Endothelial cell of umbilical vein (primary cell): Measurements from ENCODE around the gene CLEC16A. TPM values are rescaled to one million over a fixed set of nuclear protein-coding genes. Genes with fewer than 3 reads are reported as not detected.

ENCODE experiments used
- BruUV-seq: library from RNA; stranded (reverse); fragments of 400-500 nt; replicated peaks from 2 replicates; lab custom pipeline; 2021; lab: Mats Ljungman, UMichigan
- CTCF ChIA-PET: fragments of 300-600, 350-600 bp; sonication (Branson Sonifier 250); formaldehyde crosslinking; loops from one replicate; lab custom pipeline; 2021; ENCODE audit warnings: antibody characterized with exemption, inconsistent platforms; lab: Charles Lee
- POLR2A ChIA-PET: fragments of 300-600, 350-600 bp; sonication (Branson Sonifier 250); formaldehyde crosslinking; loops from one replicate; lab custom pipeline; 2021; ENCODE audit warnings: antibody characterized with exemption, inconsistent platforms; lab: Charles Lee
- DNase-seq: peaks from one replicate; pipeline ENCODE4 v3.0.0-alpha.2; 2011; ENCODE audit warnings: low read depth, low spot score
- FAIRE-seq: peaks from 2 replicates; lab custom pipeline; 2011; peaks lifted over from hg19 to GRCh38; lab: Jason Lieb, UNC
- H2AFZ ChIP-seq: 2 replicates; pipeline ENCODE4 v1.6.0; 2012; ENCODE audit warnings: low read depth, low read length, control low read depth, inconsistent platforms
- H3K27ac ChIP-seq: 2 replicates; pipeline ENCODE4 v1.5.1; 2011; ENCODE audit warnings: low read depth, mild to moderate bottlenecking, control low read depth, low read length, moderate library complexity; ENCODE audit not compliant: insufficient read depth
- H3K27me3 ChIP-seq, 2 experiments: 2 replicates each; pipeline versions ENCODE4 v1.6.0 to v1.6.1; 2011; ENCODE audit warnings: low read length in 2 of 2, mixed read lengths in 1 of 2; ENCODE audit not compliant: control insufficient read depth in 2 of 2, insufficient read depth in 2 of 2
- H3K36me3 ChIP-seq, 2 experiments: 2 replicates in 1 of 2; 3 replicates in 1 of 2; pipeline ENCODE4 v1.5.1; 2011; ENCODE audit warnings: low read length in 2 of 2, mild to moderate bottlenecking in 1 of 2, moderate library complexity in 1 of 2; ENCODE audit not compliant: control insufficient read depth in 2 of 2, insufficient read depth in 2 of 2; ENCODE audit errors: extremely low read depth in 1 of 2
- H3K4me1 ChIP-seq: 3 replicates; pipeline ENCODE4 v1.5.1; 2011; ENCODE audit warnings: mild to moderate bottlenecking, low read length; ENCODE audit not compliant: control insufficient read depth, insufficient read depth; ENCODE audit errors: extremely low read depth
- H3K4me2 ChIP-seq: 2 replicates; pipeline ENCODE4 v1.6.1; 2011; ENCODE audit warnings: low read length, control low read depth, mixed read lengths; ENCODE audit not compliant: insufficient read depth
- H3K4me3 ChIP-seq, 3 experiments: fragments of 200-600 bp in 1 of 3; sonication (generic), shearing (Covaris generic) in 1 of 3; replicated peaks in 1 of 3; 2 replicates each; pipeline ENCODE4 v1.5.1; 2011 to 2016; ENCODE audit warnings: control low read depth in 3 of 3, low read length in 3 of 3, mild to moderate bottlenecking in 2 of 3, inconsistent platforms in 1 of 3, low read depth in 1 of 3, moderate library complexity in 1 of 3; ENCODE audit not compliant: insufficient read depth in 1 of 3
- H3K79me2 ChIP-seq: 2 replicates; pipeline ENCODE4 v1.6.0; 2012; ENCODE audit warnings: low read length, inconsistent platforms; ENCODE audit not compliant: control insufficient read depth, insufficient read depth
- H3K9ac ChIP-seq: replicated peaks from 2 replicates; pipeline ENCODE3; 2011; ENCODE audit warnings: low read length, control low read depth; ENCODE audit not compliant: insufficient read depth; ENCODE audit errors: extremely low read depth
- H3K9me1 ChIP-seq: replicated peaks from 3 replicates; pipeline ENCODE4 v1.6.0; 2011; ENCODE audit warnings: mild to moderate bottlenecking, low read length; ENCODE audit not compliant: control insufficient read depth, insufficient read depth; ENCODE audit errors: extremely low read depth
- H3K9me3 ChIP-seq: replicated peaks from 2 replicates; pipeline ENCODE4 v1.5.1; 2012; ENCODE audit warnings: low read length, inconsistent platforms; ENCODE audit not compliant: control insufficient read depth, insufficient read depth
- H4K20me1 ChIP-seq: replicated peaks from 2 replicates; pipeline ENCODE3; 2011; ENCODE audit warnings: mild to moderate bottlenecking, low read length; ENCODE audit not compliant: control insufficient read depth, insufficient read depth; ENCODE audit errors: extremely low read depth
- CTCF ChIP-seq, 2 donors: IDR thresholded peaks; 1 replicate in 1 of 2; 2 replicates in 1 of 2; pipeline ENCODE4 v1.5.1; 2011; ENCODE audit warnings: low read length in 2 of 2, mild to moderate bottlenecking in 2 of 2, moderate library complexity in 2 of 2, control low read depth in 1 of 2, inconsistent platforms in 1 of 2, low read depth in 1 of 2; ENCODE audit not compliant: insufficient read depth in 1 of 2; ENCODE audit errors: extremely low read depth in 1 of 2
- EZH2 ChIP-seq: IDR thresholded peaks from 2 replicates; pipeline ENCODE4 v1.6.1; 2012; ENCODE audit warnings: borderline replicate concordance, low read depth, mild to moderate bottlenecking, moderate library complexity, low read length, inconsistent platforms; ENCODE audit not compliant: severe bottlenecking
- FOS ChIP-seq: IDR thresholded peaks from 2 replicates; pipeline ENCODE4 v1.6.1; 2011; ENCODE audit warnings: mild to moderate bottlenecking, low read length, moderate library complexity, borderline replicate concordance; ENCODE audit not compliant: insufficient read depth
- GATA2 ChIP-seq: IDR thresholded peaks from 2 replicates; pipeline ENCODE4 v1.7.0; 2011; ENCODE audit warnings: low read depth, mild to moderate bottlenecking, moderate library complexity, mixed read lengths, low read length; ENCODE audit not compliant: insufficient read length, insufficient read depth
- JUN ChIP-seq: IDR thresholded peaks from 2 replicates; pipeline ENCODE4 v1.6.1; 2011; ENCODE audit warnings: borderline replicate concordance, low read depth; ENCODE audit not compliant: insufficient read length, insufficient read depth
- MAX ChIP-seq: IDR thresholded peaks from 2 replicates; pipeline ENCODE4 v1.6.1; 2011; ENCODE audit not compliant: insufficient read depth, insufficient read length
- MYC ChIP-seq: IDR thresholded peaks from one replicate; pipeline ENCODE4 v1.6.1; 2011; ENCODE audit warnings: mild to moderate bottlenecking, low read depth, low read length
- POLR2A ChIP-seq: IDR thresholded peaks from 2 replicates; pipeline ENCODE4 v1.6.1; 2012; ENCODE audit warnings: low read depth, mild to moderate bottlenecking, control low read depth, low read length
- POLR2AphosphoS5 ChIP-seq: IDR thresholded peaks from 2 replicates; pipeline ENCODE4 v1.6.1; 2012; ENCODE audit warnings: low read depth, mild to moderate bottlenecking, control low read depth, low read length, moderate library complexity; ENCODE audit not compliant: insufficient read depth
- dilution Hi-C: fragments of 300-500 bp; cut with MboI; formaldehyde crosslinking; loops from one replicate; pipeline ENCODE4 v1.15.0; 2019; ENCODE audit warnings: low sequenced_read_pairs; ENCODE audit not compliant: extremely low pct_ligation_motif_present
- intact Hi-C: fragments of 100-400 bp; cut with micrococcal nuclease; formaldehyde crosslinking; loops from one replicate; pipeline ENCODE4 v1.10.0; 2022
- polyA plus RNA-seq, 4 experiments: library from polyadenylated mRNA; depleted of rRNA in 3 of 4; stranded (reverse) in 3 of 4; unstranded in 1 of 4; fragments of >200 nt; gene quantifications; 2 replicates each; pipeline versions ENCODE4 v1.2.1 to v1.2.3, GENCODE V29; 2011 to 2012; ENCODE audit warnings: missing spikeins in 1 of 4
- total RNA-seq: library from RNA; stranded (reverse); gene quantifications from 2 replicates; pipeline ENCODE4 v1.2.3, GENCODE V29; 2021

CLEC16A gene
- total and polyA plus RNA-seq, 2 donors (not counting 3 experiments of a cell fraction or from before 2014, with no cell fraction given) = 11.4 to 23.3 TPM

- no peak overlapping the region for H3K9ac ChIP-seq
- ChIA-PET CTCF (interaction anchor here (0.8 to 1.6 kb wide), 4 partner anchors 11 to 235 kb away, joined by 3 to 6 read pairs (median 4); no protein-coding TSS in a partner anchor), POLR2A (no interaction called here)
- TF ChIP-seq MAX = no peak
- H2AFZ ChIP-seq = no peak overlapping the region
- no peaks in the 10 kb centered on the region for H3K27me3 ChIP-seq
- no peaks in the 10 kb centered on the region for H3K9me3 ChIP-seq
- peaks cover 18% of the 10 kb centered on the region for H3K4me1 ChIP-seq
- H3K79me2 ChIP-seq = no peaks in the 10 kb centered on the region
- no peaks in the 10 kb centered on the region for H3K36me3 ChIP-seq
- no peaks in the 10 kb centered on the region for H3K9me1 ChIP-seq
- no peak overlapping the region for H3K4me3 ChIP-seq
- H4K20me1 ChIP-seq = no peaks in the 10 kb centered on the region
- H3K27ac ChIP-seq = no peak overlapping the region
- no peak overlapping the region for H3K4me2 ChIP-seq
- BruUV-seq = no TSS peak
- intact Hi-C loops (no loop called here), dilution Hi-C loops (no loop called here)
- DNase-seq (peak; percentile 9), FAIRE-seq (no peak)
Measured at GRCh38 chr16:11205754-11206581, 261.6 kb downstream of the CLEC16A start.

- H3K79me2 ChIP-seq = no peaks in the 10 kb centered on the region
- TF ChIP-seq JUN = no peak
- no peak for TF ChIP-seq POLR2A
- no peak for TF ChIP-seq FOS
- no peak for TF ChIP-seq POLR2AphosphoS5
- no peak for TF ChIP-seq CTCF (IDR thresholded peaks at IDR 0.05; ENCODE audit: extremely low read depth in 1 of 2, insufficient read depth in 1 of 2, low read depth in 1 of 2, low read length in 2 of 2)
- no peak for TF ChIP-seq GATA2
- no peak for TF ChIP-seq EZH2
- no peak for TF ChIP-seq MYC
- TF ChIP-seq MAX = no peak
- H3K9me1 ChIP-seq = no peaks in the 10 kb centered on the region
- H4K20me1 ChIP-seq = no peaks in the 10 kb centered on the region
- no peaks in the 10 kb centered on the region for H3K9me3 ChIP-seq
- H3K27me3 ChIP-seq = no peaks in the 10 kb centered on the region
- H2AFZ ChIP-seq = no peak overlapping the region
- intact Hi-C loops (no loop called here), dilution Hi-C loops (no loop called here)
- POLR2A ChIA-PET = no interaction called here
- no peak for DNase-seq
- H3K36me3 ChIP-seq = no peaks in the 10 kb centered on the region
- H3K9ac ChIP-seq = no peak overlapping the region
- BruUV-seq = no TSS peak
- no peak for FAIRE-seq
- peaks cover 2% of the 10 kb centered on the region for H3K4me1 ChIP-seq
- no peak overlapping the region for H3K4me3 ChIP-seq
- no peak overlapping the region for H3K4me2 ChIP-seq
- no peak overlapping the region for H3K27ac ChIP-seq
- CTCF ChIA-PET = interaction anchor here (2.4 kb wide), 1 partner anchor 11 kb away, joined by 13 read pairs; no protein-coding TSS in a partner anchor
Measured at GRCh38 chr16:11207646-11208045, 263.3 kb downstream of the CLEC16A start.
